K562 (cell line): ENCODE results near the gene IGSF3. TPM values are rescaled to one million over a fixed set of nuclear protein-coding genes. Genes with fewer than 3 reads are reported as not detected.

Source experiments
- RREB1 ChIP-seq: fragments of 250-450 bp; sonication (Bioruptor Pico); IDR thresholded peaks from 2 replicates; pipeline ENCODE4 v1.4.0; 2020
- polyA plus RNA-seq, 8 experiments: library from polyadenylated mRNA; depleted of rRNA in 4 of 8; stranded (reverse) in 5 of 8; unstranded in 3 of 8; fragments of >200 nt; fragmentation: Nextera tagmentation in 2 of 8; fragmentation: Illumina TruSeq in 1 of 8; extraction: Ambion mirVana in 2 of 8; extraction: Trizol in 1 of 8; gene quantifications; 2 replicates each; pipeline versions ENCODE4 v1.2.1 to v1.2.3, GENCODE V29; 2011 to 2014; ENCODE audit warnings: inconsistent platforms in 1 of 8, missing spikeins in 1 of 8
- total RNA-seq, 7 experiments: library from RNA; depleted of rRNA in 6 of 7; stranded (reverse); fragments of >200 nt in 6 of 7; fragmentation: Illumina TruSeq in 2 of 7; extraction: Trizol in 2 of 7; gene quantifications; 2 replicates each; pipeline versions ENCODE4 v1.2.1 to v1.2.3, GENCODE V29; 2011 to 2021; ENCODE audit warnings: low replicate concordance in 1 of 7
- TF ChIP-seq, protein P1 (sequence below): fragments of 450-650 bp; IDR thresholded peaks from 2 replicates; pipeline ENCODE4 v1.6.1; 2016

Gene IGSF3
- total and polyA plus RNA-seq, 9 of the 15 experiments (the other 6 are each of a cell fraction or from before 2014, with no cell fraction given) = 1.1 to 15.0 (median 8.3) TPM

GRCh38 chr1:116532671-116533428 lies 134.7 kb downstream of the IGSF3 start (continued):
- TF ChIP-seq, protein P1, sequence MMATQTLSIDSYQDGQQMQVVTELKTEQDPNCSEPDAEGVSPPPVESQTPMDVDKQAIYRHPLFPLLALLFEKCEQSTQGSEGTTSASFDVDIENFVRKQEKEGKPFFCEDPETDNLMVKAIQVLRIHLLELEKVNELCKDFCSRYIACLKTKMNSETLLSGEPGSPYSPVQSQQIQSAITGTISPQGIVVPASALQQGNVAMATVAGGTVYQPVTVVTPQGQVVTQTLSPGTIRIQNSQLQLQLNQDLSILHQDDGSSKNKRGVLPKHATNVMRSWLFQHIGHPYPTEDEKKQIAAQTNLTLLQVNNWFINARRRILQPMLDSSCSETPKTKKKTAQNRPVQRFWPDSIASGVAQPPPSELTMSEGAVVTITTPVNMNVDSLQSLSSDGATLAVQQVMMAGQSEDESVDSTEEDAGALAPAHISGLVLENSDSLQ = no peak
- TF ChIP-seq RREB1 = no peak
